ENCODE data around the gene KIR2DL4.
"Not testable (repeated sequence)": the region's sequence is repeated elsewhere in the genome, so short reads cannot be mapped to it uniquely, and the experiment has no call there.

KIR2DL4 gene

GRCh38 chr19:54803410-54803809, at the start of gene KIR2DL4:
KIR2DL4 (plus strand) TSS chr19:54803610; CDS start chr19:54803652, 42 bp downstream.
- DNase-seq: no peak

- DNase-seq: not testable (repeated sequence)
Observed at GRCh38 chr19:54756204-54757110, 47.0 kb upstream of the KIR2DL4 start.

GRCh38 chr19:54758577-54758976, 44.8 kb upstream of the KIR2DL4 start:
- not testable (repeated sequence) for DNase-seq

DNA sequence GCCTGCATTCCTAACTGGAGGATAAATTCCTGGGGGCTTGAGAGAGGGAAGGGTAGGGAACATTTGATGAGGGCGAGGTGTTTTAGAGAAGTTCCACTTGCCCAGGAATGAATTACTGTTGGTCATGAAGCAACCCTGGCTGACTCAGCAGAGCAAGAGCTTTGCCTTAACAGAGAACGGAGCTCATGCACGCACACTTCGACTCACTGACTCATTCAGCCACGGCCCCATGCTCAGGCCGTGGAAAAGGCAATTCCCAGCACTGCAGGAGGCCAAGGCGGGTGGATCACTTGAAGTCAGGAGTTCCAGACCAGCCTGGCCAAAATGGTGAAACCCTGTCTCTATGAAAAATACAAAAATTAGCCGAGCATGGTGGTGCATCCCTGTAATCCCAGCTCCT, 39.2 kb upstream of the KIR2DL4 start:
- DNase-seq: not testable (repeated sequence)

DNA sequence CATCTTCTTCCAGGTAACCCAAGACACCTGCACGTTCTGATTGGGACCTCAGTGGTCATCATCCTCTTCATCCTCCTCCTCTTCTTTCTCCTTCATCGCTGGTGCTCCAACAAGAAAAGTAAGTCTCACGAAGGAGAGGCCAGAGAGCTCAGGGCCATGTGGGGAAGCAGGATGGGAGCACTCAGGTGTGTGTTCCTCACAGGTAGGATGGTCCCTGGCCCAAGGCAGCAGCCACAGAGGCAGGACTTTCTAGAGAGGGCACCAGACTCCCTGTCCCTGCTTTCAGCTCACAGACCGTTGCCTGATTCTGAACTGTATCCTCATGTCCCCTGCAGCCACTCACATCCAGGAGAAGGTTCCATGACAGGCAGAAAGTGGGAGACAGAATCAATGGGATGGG, 36.9 kb upstream of the KIR2DL4 start:
- DNase-seq: not testable (repeated sequence)

DNA sequence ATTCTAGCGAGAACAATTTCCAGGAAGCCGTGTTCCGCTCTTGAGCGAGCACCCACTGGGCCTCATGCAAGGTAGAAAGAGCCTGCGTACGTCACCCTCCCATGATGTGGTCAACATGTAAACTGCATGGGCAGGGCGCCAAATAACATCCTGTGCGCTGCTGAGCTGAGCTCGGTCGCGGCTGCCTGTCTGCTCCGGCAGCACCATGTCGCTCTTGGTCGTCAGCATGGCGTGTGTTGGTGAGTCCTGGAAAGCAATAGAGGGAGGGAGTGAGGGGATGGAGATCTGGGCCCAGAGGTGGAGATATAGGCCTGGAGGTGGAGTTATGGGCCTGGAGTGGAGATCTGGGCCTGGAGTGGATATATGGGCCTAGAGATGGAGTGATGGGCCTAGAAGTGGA, 33.8 kb upstream of the KIR2DL4 start, which contains the start of gene KIR2DL1:
KIR2DL1 (plus strand) TSS at position 148 of the 400 bp plus-strand sequence; CDS start at position 206, 58 bp downstream.
- DNase-seq: not testable (repeated sequence)

GRCh38 chr19:54770511-54770910, 32.9 kb upstream of the KIR2DL4 start:
- DNase-seq: not testable (repeated sequence)

DNA sequence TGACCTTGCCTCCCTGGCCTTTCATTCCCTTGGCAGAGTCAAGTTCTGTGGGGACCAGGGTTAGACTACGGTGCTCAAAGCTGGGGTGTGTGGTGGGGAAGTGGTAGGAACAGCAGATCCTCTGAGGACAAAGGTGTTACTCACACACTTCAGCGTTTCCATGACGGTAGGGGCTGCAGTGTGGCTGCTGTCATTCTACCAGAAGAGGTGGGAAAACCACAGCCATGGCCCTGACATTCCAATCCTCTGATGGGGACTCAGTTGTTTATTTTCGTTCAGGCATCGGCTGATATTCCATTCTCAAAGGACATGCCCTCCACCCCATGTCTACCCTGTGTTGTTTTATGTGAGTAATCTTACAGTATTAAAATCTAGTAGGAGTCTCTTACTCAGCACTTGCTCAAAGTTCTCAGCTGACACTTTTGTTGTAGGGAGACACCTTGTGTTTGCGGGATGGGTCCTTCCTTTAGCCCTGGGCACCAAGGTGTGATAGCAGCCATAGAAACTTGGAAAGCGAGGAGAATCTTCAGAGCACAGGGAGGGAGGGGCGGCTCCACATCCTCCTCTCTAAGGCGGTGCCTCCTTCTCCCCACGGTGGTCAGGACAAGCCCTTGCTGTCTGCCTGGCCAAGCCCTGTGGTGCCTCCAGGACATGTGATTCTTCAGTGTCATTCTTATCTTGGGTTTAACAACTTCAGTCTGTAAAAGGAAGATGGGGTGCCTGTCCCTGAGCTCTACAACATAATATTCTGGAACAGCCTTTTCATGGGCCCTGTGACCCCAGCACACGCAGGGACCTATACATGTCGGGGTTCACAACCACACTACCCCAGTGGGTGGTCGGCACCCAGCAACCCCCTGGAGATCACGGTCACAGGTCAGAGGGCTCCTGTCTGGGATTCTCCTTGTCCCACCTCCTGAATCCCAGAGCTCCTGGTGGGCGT, 32.1 kb upstream of the KIR2DL4 start:
- not testable (repeated sequence) for DNase-seq

DNA sequence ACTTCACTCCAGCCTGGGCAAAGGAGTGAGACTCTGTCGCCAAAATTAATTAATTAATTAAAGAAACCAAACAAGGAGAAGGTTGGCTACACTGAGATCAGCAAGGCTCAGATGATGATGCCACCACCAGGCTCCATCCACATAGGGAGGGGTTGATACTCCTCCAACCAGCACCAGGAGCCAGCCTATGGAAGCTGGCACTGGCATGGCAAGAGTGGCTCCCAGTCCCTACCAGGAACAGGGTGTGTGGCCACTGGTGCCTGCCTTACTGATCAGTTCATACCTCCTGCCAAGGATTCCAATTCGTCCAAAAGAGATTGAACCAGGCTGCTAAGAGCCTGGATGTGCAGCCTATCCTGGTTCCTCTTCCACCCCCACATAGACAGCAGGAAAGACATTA, 30.7 kb upstream of the KIR2DL4 start:
- DNase-seq: not testable (repeated sequence)

- not testable (repeated sequence) for DNase-seq
Observed at GRCh38 chr19:54775095-54775815, 28.2 kb upstream of the KIR2DL4 start.

- DNase-seq: not testable (repeated sequence)
Observed at GRCh38 chr19:54775830-54776229, 27.6 kb upstream of the KIR2DL4 start.

DNA sequence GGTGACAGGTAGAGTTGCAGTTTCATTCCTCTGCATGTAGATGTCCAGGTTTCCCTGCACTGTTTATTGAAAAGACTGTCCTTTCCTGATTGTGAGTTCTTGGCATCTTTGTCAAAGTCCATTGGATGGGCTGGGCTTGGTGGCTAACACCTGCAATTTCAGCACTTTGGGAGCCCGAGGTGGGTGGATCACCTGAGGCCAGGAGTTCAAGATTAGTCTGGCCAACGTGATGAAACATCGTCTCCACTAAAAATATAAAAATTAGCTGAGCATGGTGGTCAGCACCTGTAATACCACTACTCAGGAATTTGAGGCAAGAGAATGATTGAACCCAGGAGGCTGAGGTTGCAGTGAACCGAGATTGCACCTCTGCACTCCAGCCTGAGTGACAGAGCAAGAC, 25.6 kb upstream of the KIR2DL4 start:
- not testable (repeated sequence) for DNase-seq

- DNase-seq: not testable (repeated sequence)
Observed at GRCh38 chr19:54778896-54779295, 24.5 kb upstream of the KIR2DL4 start.

DNA sequence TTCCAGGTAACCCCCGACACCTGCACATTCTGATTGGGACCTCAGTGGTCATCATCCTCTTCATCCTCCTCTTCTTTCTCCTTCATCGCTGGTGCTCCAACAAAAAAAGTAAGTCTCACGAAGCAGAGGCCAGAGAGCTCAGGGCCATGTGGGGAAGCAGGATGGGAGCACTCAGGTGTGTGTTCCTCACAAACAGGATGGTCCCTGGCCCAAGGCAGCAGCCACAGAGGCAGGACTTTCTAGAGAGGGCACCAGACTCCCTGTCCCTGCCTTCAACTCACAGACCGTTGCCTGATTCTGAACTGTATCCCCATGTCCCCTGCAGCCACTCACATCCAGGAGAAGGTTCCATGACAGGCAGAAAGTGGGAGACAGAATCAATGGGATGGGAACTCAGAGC, 20.5 kb upstream of the KIR2DL4 start:
- DNase-seq: not testable (repeated sequence)

DNA sequence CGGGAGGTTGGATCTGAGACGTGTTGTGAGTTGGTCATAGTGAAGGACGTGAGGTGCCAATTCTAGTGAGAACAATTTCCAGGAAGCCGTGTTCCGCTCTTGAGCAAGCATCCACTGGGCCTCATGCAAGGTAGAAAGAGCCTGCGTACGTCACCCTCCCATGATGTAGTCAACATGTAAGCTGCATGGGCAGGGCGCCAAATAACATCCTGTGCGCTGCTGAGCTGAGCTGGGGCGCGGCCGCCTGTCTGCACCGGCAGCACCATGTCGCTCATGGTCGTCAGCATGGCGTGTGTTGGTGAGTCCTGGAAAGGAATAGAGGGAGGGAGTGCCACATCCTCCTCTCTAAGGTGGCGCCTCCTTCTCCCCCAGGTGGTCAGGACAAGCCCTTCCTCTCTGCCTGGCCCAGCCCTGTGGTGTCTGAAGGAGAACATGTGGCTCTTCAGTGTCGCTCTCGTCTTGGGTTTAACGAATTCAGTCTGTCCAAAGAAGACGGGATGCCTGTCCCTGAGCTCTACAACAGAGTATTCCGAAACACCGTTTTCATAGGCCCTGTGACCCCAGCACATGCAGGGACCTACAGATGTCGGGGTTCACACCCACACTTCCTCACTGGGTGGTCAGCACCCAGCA, 17.2 kb upstream of the KIR2DL4 start:
- not testable (repeated sequence) for DNase-seq

- not testable (repeated sequence) for DNase-seq
Observed at GRCh38 chr19:54788154-54788553, 15.3 kb upstream of the KIR2DL4 start.

DNA sequence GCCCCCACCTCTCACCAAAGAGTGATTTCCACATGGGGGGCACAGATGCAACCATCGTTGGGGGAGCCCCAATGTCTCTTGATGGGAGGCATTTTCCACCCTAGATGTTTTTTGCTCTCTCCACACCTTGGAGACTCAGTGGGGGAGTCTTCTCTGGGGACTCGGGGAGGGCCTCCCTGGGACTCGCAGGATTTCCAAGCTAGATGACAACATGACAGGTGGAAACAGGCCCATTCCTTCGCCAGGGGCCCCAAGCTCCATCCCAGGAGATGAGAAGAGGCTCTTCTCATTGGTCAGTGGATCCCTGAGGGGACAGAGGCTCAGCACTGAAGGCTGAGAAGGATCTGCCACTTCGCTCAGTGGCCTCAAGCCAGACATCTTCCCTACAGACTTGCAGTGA, 12.7 kb upstream of the KIR2DL4 start:
- DNase-seq: no peak

- DNase-seq: no peak
Observed at GRCh38 chr19:54791476-54791875, 11.9 kb upstream of the KIR2DL4 start.

DNA sequence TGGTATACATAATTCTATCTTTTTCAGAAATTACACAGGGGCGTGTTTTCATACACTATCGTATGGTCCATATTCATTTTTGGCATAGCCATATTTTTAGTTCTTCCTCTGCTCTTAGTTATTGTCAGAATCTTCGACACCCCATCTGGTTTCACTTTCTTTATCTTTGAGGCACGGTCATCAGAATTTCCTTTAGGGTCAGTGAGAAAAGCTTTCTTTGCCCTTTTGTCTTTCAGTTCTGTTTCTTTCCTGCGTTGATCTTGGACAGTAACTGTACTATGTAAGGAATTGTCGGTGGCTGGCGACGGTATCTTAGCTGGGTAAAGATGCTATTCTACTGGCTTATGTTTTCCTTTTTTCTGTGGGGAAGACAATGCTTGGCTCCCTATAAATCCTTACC, 10.6 kb upstream of the KIR2DL4 start:
- no peak for DNase-seq

DNA sequence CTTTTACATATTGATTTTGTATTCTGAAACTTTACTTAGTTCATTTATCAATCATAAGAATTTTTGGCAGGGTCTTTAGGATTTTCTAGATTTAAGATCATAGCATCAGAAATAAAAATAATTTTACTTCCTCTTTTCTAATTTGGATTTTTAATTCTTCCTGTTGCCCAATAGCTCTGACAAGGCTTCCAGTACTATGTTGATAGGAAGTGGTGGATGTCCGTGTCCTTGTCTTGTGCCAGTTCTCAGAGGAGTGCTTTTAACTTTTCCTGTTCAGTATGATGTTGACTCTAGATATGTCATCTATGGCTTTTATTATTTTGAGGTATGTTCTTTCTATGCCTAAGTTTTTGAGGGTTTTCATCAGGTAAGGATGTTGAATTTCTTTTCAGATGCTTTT, 7.7 kb upstream of the KIR2DL4 start:
- no peak for DNase-seq

DNA sequence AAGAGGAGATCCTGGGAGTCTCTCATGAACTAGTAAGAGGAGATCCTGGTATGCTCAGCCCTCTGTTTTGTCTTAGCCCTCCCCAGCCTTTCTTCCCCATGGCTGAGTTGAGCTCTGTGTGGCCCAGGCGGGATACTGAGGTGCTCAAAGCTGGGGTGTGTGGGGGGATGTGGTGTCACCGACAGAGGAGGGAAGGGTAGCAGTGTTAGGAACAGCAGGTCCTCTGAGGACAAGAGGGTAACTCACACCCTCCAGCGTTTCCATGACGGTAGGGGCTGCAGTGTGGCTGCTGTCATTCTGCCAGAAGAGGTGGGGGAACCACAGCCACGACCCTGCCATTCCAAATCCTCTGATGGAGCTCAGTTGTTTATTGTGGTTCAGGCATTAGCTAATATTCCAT, 691 bp downstream of the KIR2DL4 start:
- DNase-seq: no peak

DNA sequence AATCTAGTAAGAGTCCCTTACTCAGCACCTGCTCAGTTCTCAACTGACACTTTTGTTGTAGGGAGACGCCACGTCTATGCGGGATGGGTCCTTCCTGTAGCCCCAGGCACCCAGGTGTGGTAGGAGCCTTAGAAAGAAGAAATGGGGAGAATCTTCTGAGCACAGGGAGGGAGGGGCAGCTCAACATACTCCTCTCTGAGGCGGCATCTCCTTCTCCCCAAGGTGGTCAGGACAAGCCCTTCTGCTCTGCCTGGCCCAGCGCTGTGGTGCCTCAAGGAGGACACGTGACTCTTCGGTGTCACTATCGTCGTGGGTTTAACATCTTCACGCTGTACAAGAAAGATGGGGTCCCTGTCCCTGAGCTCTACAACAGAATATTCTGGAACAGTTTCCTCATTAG, 1.2 kb downstream of the KIR2DL4 start:
- no peak for DNase-seq
